ENCODE measurements around the gene SETDB1. TPM values are rescaled to one million over a fixed set of nuclear protein-coding genes. Genes with fewer than 3 reads are reported as not detected.

SETDB1 gene
- total RNA-seq, 1 donor from 2014 or later = 47.5 TPM

- Histone ChIP-seq H3K27me3 (ENCODE audit: control insufficient read depth in 3 of 3, insufficient read depth in 3 of 3, low read length in 3 of 3) (no peaks in the 10 kb centered on the region), H3K4me1 (ENCODE audit: control insufficient read depth in 3 of 3, insufficient read depth in 3 of 3, low read length in 3 of 3) (peaks cover 12 to 15% (median 13%) of the 10 kb centered on the region in 3 donors), H3K4me3 (ENCODE audit: low read length in 3 of 3) (no peak within 1 kb of the TSS), H3K36me3 (ENCODE audit: control insufficient read depth in 3 of 3, insufficient read depth in 3 of 3, low read length in 3 of 3) (no peaks in the 10 kb centered on the region), H3K9ac (ENCODE audit: low read depth in 1 of 3, low read length in 3 of 3) (peak within 1 kb of the TSS in 1 of 3 donors; percentile 33), H3K27ac (ENCODE audit: low read depth, low read length) (no peak within 1 kb of the TSS), H3K9me3 (ENCODE audit: control insufficient read depth in 3 of 3, low read length in 3 of 3) (no peaks in the 10 kb centered on the region)
Observed at GRCh38 chr1:150981805-150982712, 55.9 kb downstream of the SETDB1 start, which contains the start of gene ANXA9. Gene ANXA9, plus strand, starts transcription at chr1:150982292. Its CDS starts 814 bp downstream, at chr1:150983106.

GRCh38 chr1:150985179-150985825, 59.1 kb downstream of the SETDB1 start:
- no peaks in the 10 kb centered on the region for H3K36me3 ChIP-seq (ENCODE audit: control insufficient read depth in 3 of 3, insufficient read depth in 3 of 3, low read length in 3 of 3)

GRCh38 chr1:150987924-150988323, 61.8 kb downstream of the SETDB1 start:
- H3K4me1 ChIP-seq (ENCODE audit: control insufficient read depth in 3 of 3, insufficient read depth in 3 of 3, low read length in 3 of 3) = peaks cover 0 to 3% (median 0%) of the 10 kb centered on the region in 3 donors
- no peak overlapping the region for H3K4me3 ChIP-seq (ENCODE audit: low read length in 3 of 3)
- no peaks in the 10 kb centered on the region for H3K9me3 ChIP-seq (ENCODE audit: control insufficient read depth in 3 of 3, low read length in 3 of 3)
- no peak overlapping the region for H3K27ac ChIP-seq (ENCODE audit: low read depth, low read length)
- no peaks in the 10 kb centered on the region for H3K27me3 ChIP-seq (ENCODE audit: control insufficient read depth in 3 of 3, insufficient read depth in 3 of 3, low read length in 3 of 3)
- no peaks in the 10 kb centered on the region for H3K36me3 ChIP-seq (ENCODE audit: control insufficient read depth in 3 of 3, insufficient read depth in 3 of 3, low read length in 3 of 3)
- H3K9ac ChIP-seq (ENCODE audit: low read depth in 1 of 3, low read length in 3 of 3) = no peak overlapping the region

More at GRCh38 chr1:150985179-150985825, 59.1 kb downstream of the SETDB1 start:
- H3K27me3 ChIP-seq (ENCODE audit: control insufficient read depth in 3 of 3, insufficient read depth in 3 of 3, low read length in 3 of 3) = no peaks in the 10 kb centered on the region
- no peak overlapping the region for H3K4me3 ChIP-seq (ENCODE audit: low read length in 3 of 3)
- peaks cover 0 to 3% (median 0%) of the 10 kb centered on the region in 3 donors for H3K4me1 ChIP-seq (ENCODE audit: control insufficient read depth in 3 of 3, insufficient read depth in 3 of 3, low read length in 3 of 3)
- no peak overlapping the region for H3K27ac ChIP-seq (ENCODE audit: low read depth, low read length)
- H3K9me3 ChIP-seq (ENCODE audit: control insufficient read depth in 3 of 3, low read length in 3 of 3) = no peaks in the 10 kb centered on the region
- no peak overlapping the region for H3K9ac ChIP-seq (ENCODE audit: low read depth in 1 of 3, low read length in 3 of 3)

GRCh38 chr1:150992626-150993025, 66.5 kb downstream of the SETDB1 start:
- H3K36me3 ChIP-seq (ENCODE audit: control insufficient read depth in 3 of 3, insufficient read depth in 3 of 3, low read length in 3 of 3) = peaks cover 5 to 10% (median 9%) of the 10 kb centered on the region in 3 donors
- peaks cover 9 to 11% (median 9%) of the 10 kb centered on the region in 3 donors for H3K4me1 ChIP-seq (ENCODE audit: control insufficient read depth in 3 of 3, insufficient read depth in 3 of 3, low read length in 3 of 3)
- H3K9ac ChIP-seq (ENCODE audit: low read depth in 1 of 3, low read length in 3 of 3) = no peak overlapping the region
- no peak overlapping the region for H3K4me3 ChIP-seq (ENCODE audit: low read length in 3 of 3)
- H3K27me3 ChIP-seq (ENCODE audit: control insufficient read depth in 3 of 3, insufficient read depth in 3 of 3, low read length in 3 of 3) = no peaks in the 10 kb centered on the region
- H3K9me3 ChIP-seq (ENCODE audit: control insufficient read depth in 3 of 3, low read length in 3 of 3) = no peaks in the 10 kb centered on the region
- H3K27ac ChIP-seq (ENCODE audit: low read depth, low read length) = no peak overlapping the region

GRCh38 chr1:150994248-150994647, 68.1 kb downstream of the SETDB1 start:
- H3K36me3 ChIP-seq (ENCODE audit: control insufficient read depth in 3 of 3, insufficient read depth in 3 of 3, low read length in 3 of 3) = peaks cover 19 to 21% (median 20%) of the 10 kb centered on the region in 3 donors
- no peaks in the 10 kb centered on the region for H3K27me3 ChIP-seq (ENCODE audit: control insufficient read depth in 3 of 3, insufficient read depth in 3 of 3, low read length in 3 of 3)
- H3K4me3 ChIP-seq (ENCODE audit: low read length in 3 of 3) = no peak overlapping the region
- no peaks in the 10 kb centered on the region for H3K9me3 ChIP-seq (ENCODE audit: control insufficient read depth in 3 of 3, low read length in 3 of 3)
- H3K4me1 ChIP-seq (ENCODE audit: control insufficient read depth in 3 of 3, insufficient read depth in 3 of 3, low read length in 3 of 3) = peaks cover 9 to 11% (median 9%) of the 10 kb centered on the region in 3 donors
- no peak overlapping the region for H3K9ac ChIP-seq (ENCODE audit: low read depth in 1 of 3, low read length in 3 of 3)
- no peak overlapping the region for H3K27ac ChIP-seq (ENCODE audit: low read depth, low read length)

GRCh38 chr1:150995460-150995859, 69.3 kb downstream of the SETDB1 start:
- Histone ChIP-seq H3K27ac (ENCODE audit: low read depth, low read length) (peak overlapping the region; percentile 15), H3K4me3 (ENCODE audit: low read length in 3 of 3) (peak overlapping the region in 2 of 3 donors; percentile 35 to 62), H3K27me3 (ENCODE audit: control insufficient read depth in 3 of 3, insufficient read depth in 3 of 3, low read length in 3 of 3) (no peaks in the 10 kb centered on the region), H3K9ac (ENCODE audit: low read depth in 1 of 3, low read length in 3 of 3) (peak overlapping the region in 2 of 3 donors; percentile 47 to 64), H3K9me3 (ENCODE audit: control insufficient read depth in 3 of 3, low read length in 3 of 3) (no peaks in the 10 kb centered on the region), H3K4me1 (ENCODE audit: control insufficient read depth in 3 of 3, insufficient read depth in 3 of 3, low read length in 3 of 3) (peaks cover 9 to 11% (median 9%) of the 10 kb centered on the region in 3 donors), H3K36me3 (ENCODE audit: control insufficient read depth in 3 of 3, insufficient read depth in 3 of 3, low read length in 3 of 3) (peaks cover 24 to 30% (median 30%) of the 10 kb centered on the region in 3 donors)

GRCh38 chr1:150995896-150996295, 69.7 kb downstream of the SETDB1 start:
- Histone ChIP-seq H3K36me3 (ENCODE audit: control insufficient read depth in 3 of 3, insufficient read depth in 3 of 3, low read length in 3 of 3) (peaks cover 24 to 33% (median 31%) of the 10 kb centered on the region in 3 donors), H3K27me3 (ENCODE audit: control insufficient read depth in 3 of 3, insufficient read depth in 3 of 3, low read length in 3 of 3) (no peaks in the 10 kb centered on the region), H3K9me3 (ENCODE audit: control insufficient read depth in 3 of 3, low read length in 3 of 3) (no peaks in the 10 kb centered on the region), H3K4me3 (ENCODE audit: low read length in 3 of 3) (peak overlapping the region in 2 of 3 donors; percentile 35 to 62), H3K9ac (ENCODE audit: low read depth in 1 of 3, low read length in 3 of 3) (peak overlapping the region in 2 of 3 donors; percentile 47 to 64), H3K27ac (ENCODE audit: low read depth, low read length) (peak overlapping the region; percentile 15), H3K4me1 (ENCODE audit: control insufficient read depth in 3 of 3, insufficient read depth in 3 of 3, low read length in 3 of 3) (peaks cover 9 to 11% (median 9%) of the 10 kb centered on the region in 3 donors)

GRCh38 chr1:150997126-150997872, 71.1 kb downstream of the SETDB1 start:
- Histone ChIP-seq H3K4me3 (ENCODE audit: low read length in 3 of 3) (no peak overlapping the region), H3K9ac (ENCODE audit: low read depth in 1 of 3, low read length in 3 of 3) (peak overlapping the region in 1 of 3 donors; percentile 8), H3K27ac (ENCODE audit: low read depth, low read length) (no peak overlapping the region), H3K27me3 (ENCODE audit: control insufficient read depth in 3 of 3, insufficient read depth in 3 of 3, low read length in 3 of 3) (no peaks in the 10 kb centered on the region), H3K9me3 (ENCODE audit: control insufficient read depth in 3 of 3, low read length in 3 of 3) (no peaks in the 10 kb centered on the region), H3K36me3 (ENCODE audit: control insufficient read depth in 3 of 3, insufficient read depth in 3 of 3, low read length in 3 of 3) (peaks cover 28 to 47% (median 44%) of the 10 kb centered on the region in 3 donors), H3K4me1 (ENCODE audit: control insufficient read depth in 3 of 3, insufficient read depth in 3 of 3, low read length in 3 of 3) (peaks cover 11 to 14% (median 11%) of the 10 kb centered on the region in 3 donors)

- Histone ChIP-seq H3K27ac (ENCODE audit: low read depth, low read length) (no peak overlapping the region), H3K4me1 (ENCODE audit: control insufficient read depth in 3 of 3, insufficient read depth in 3 of 3, low read length in 3 of 3) (peaks cover 13 to 20% (median 16%) of the 10 kb centered on the region in 3 donors), H3K27me3 (ENCODE audit: control insufficient read depth in 3 of 3, insufficient read depth in 3 of 3, low read length in 3 of 3) (no peaks in the 10 kb centered on the region), H3K9ac (ENCODE audit: low read depth in 1 of 3, low read length in 3 of 3) (no peak overlapping the region), H3K9me3 (ENCODE audit: control insufficient read depth in 3 of 3, low read length in 3 of 3) (no peaks in the 10 kb centered on the region), H3K4me3 (ENCODE audit: low read length in 3 of 3) (no peak overlapping the region), H3K36me3 (ENCODE audit: control insufficient read depth in 3 of 3, insufficient read depth in 3 of 3, low read length in 3 of 3) (peaks cover 32 to 49% (median 49%) of the 10 kb centered on the region in 3 donors)
Observed at GRCh38 chr1:150997949-150998348, 71.8 kb downstream of the SETDB1 start.
